Peyer's patch (tissue), 4 donors: ENCODE measurements around the gene ENOX2.

Source experiments
- POLR2A ChIP-seq, 2 donors: fragments of 450-650 bp; IDR thresholded peaks; one replicate each; pipeline ENCODE4 v1.5.1; 2017; ENCODE audit warnings: antibody characterized with exemption in 2 of 2, mild to moderate bottlenecking in 2 of 2, moderate library complexity in 2 of 2
- TF ChIP-seq, protein P1 (sequence below), 6 experiments: fragments of 450-650 bp in 4 of 6; fragments of 200-600 bp in 2 of 6; sonication (generic) in 1 of 6; IDR thresholded peaks; one replicate each; pipeline ENCODE4 v1.5.1; 2017 to 2019; ENCODE audit warnings: antibody characterized with exemption in 6 of 6, mild to moderate bottlenecking in 3 of 6, moderate library complexity in 1 of 6

- TF ChIP-seq POLR2A (IDR thresholded peaks at IDR 0.05) = no peak
- TF ChIP-seq, protein P1, sequence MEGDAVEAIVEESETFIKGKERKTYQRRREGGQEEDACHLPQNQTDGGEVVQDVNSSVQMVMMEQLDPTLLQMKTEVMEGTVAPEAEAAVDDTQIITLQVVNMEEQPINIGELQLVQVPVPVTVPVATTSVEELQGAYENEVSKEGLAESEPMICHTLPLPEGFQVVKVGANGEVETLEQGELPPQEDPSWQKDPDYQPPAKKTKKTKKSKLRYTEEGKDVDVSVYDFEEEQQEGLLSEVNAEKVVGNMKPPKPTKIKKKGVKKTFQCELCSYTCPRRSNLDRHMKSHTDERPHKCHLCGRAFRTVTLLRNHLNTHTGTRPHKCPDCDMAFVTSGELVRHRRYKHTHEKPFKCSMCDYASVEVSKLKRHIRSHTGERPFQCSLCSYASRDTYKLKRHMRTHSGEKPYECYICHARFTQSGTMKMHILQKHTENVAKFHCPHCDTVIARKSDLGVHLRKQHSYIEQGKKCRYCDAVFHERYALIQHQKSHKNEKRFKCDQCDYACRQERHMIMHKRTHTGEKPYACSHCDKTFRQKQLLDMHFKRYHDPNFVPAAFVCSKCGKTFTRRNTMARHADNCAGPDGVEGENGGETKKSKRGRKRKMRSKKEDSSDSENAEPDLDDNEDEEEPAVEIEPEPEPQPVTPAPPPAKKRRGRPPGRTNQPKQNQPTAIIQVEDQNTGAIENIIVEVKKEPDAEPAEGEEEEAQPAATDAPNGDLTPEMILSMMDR (IDR thresholded peaks at IDR 0.05) = no peak
Observed at GRCh38 chrX:130952266-130953043, 49.4 kb upstream of the ENOX2 start.
